ENCODE measurements around the gene TUNAR.

- no peak for TF ChIP-seq CTCF (IDR thresholded peaks at IDR 0.05)
- no peak for TF ChIP-seq POLR2A (IDR thresholded peaks at IDR 0.05)
Measured at GRCh38 chr14:95956601-95957460, 80.2 kb downstream of the TUNAR start.

All from adrenal gland (tissue), 5 donors.